Cardiac septum (tissue), 1 donor: ENCODE data around the gene RDM1. TPM values are rescaled to one million over a fixed set of nuclear protein-coding genes. Genes with fewer than 3 reads are reported as not detected.
"Not testable (repeated sequence)": the region's sequence is repeated elsewhere in the genome, so short reads cannot be mapped to it uniquely, and the experiment has no call there.

ENCODE experiments used
- DNase-seq: peaks from one replicate; pipeline ENCODE4 v3.0.0-alpha.2; 2020; ENCODE audit warnings: low spot score
- intact Hi-C: fragments of 100-400 bp; cut with DNase I; formaldehyde crosslinking; loops from one replicate; pipeline ENCODE4 v1.14.0; 2022
- total RNA-seq: library from RNA; stranded (reverse); fragmentation: NEBNext Ultra II Directional; extraction: Animal tissue kit (Norgen Biotek cat#: 25700); gene quantifications from one replicate; pipeline ENCODE4 v1.2.1, GENCODE V29; 2021
- donor health status: DM: no; HTN: no; CAD: no.

The RDM1 gene
- total RNA-seq, 1 donor from 2014 or later: not detected

- no peak for DNase-seq
- intact Hi-C loops: no loop called here
Measured at GRCh38 chr17:35906191-35906925, 24.2 kb downstream of the RDM1 start.

DNA sequence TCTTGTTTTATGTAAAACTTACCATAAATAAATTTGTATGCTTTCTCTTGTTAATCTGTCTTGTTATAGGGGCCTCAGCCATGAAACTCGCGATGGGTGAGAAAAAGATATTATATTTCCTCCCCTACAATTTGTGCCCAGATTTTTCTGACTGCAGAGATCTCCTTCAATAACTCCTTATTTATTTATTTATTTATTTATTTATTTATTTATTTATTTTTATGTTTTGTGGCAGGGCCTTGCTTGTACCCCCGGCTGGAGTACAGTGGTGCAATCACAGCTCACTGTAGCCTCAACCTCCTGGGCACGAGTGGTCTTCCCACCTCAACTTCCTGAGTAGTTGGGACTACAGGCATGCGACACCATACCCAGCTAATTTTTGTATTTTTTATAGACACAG, 27.1 kb downstream of the RDM1 start:
- no peak for DNase-seq
- intact Hi-C loops: no loop called here

DNA sequence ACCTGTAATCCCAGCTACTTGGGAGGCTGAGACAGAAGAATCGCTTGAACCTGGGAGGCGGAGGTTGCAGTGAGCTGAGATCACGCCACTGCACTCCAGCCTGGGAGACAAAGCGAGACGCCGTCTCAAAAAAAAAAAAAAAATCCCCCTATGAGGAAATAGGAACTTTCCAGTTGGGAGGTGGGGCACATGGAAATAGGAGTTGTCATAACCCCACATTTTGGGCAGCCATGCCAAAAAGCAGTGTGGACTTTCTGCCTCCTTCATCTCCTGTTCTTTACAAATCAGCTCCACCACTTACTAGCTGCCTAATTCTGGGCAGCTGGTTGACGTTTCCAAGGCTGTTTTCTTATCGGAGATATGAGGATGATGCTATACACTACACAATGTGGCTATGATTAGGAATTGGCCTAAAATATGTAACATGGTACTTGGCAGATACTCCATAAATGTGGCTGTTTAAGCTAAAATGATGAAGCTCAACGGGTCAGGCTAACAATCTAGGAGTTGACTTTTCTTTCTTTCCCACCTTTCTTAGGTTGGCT, 28.9 kb downstream of the RDM1 start:
- no peak for DNase-seq
- intact Hi-C loops: no loop called here

DNA sequence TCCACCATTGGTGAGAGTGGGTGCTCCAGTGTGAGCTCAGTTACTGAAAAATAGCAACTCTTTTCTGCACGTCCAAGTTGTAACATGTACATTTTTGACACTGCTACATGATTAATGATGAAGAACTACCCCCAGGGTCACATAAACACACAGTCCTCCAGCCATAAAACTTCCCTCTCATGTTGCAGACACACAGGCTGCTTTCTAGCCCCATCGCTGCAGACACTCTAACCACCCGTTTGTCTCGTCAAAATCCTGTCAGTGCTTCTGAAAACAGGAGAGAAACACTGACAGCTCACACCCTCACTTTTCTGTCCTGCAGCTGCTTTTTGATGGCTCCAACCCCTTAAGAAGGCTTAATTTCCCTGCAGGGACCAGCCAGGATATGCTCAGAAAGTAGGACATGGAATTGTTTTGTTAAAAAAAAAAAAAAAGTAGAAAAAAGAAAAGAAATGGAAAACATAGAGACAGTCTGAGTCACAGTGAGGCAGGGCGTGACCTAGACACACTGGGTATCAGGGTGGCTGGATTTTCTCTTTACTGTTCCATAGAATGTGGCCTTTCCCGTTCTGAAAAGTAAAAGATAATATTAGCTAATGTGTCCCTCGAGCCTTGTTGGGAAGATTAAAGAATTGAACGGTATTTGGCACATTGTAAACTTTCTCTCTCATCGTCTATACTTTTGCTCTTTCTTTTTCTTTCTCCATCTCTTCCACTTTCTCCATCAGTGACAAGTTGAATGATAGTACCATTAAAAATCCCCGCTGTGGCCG, 29.7 kb downstream of the RDM1 start:
- intact Hi-C loops: no loop called here
- DNase-seq: no peak

DNA sequence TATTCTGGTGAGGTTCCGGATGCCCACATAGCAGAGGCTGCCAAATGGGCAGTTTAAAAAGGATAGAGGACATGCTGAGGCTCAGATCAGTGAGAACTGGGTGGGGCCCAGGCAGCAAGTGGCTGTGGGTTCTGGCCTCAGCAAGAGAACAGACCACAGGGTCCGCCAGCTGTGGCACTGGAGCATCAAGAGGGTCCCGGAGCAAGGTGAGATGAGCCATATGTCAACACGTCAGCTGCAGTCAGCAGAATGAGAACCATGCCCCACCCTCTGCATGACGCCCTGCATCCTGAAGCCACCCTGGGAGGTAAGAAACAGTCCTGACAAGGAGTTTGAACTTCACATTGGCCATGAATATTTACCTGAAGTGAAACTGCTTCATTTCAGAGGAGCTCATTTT, 30.3 kb downstream of the RDM1 start:
- intact Hi-C loops: no loop called here

GRCh38 chr17:35898283-35899070, 32.1 kb downstream of the RDM1 start:
- intact Hi-C loops: no loop called here
- peak; percentile 14 for DNase-seq

More for the DNA sequence above, 30.3 kb downstream of the RDM1 start:
- DNase-seq: peak; percentile 22

DNA sequence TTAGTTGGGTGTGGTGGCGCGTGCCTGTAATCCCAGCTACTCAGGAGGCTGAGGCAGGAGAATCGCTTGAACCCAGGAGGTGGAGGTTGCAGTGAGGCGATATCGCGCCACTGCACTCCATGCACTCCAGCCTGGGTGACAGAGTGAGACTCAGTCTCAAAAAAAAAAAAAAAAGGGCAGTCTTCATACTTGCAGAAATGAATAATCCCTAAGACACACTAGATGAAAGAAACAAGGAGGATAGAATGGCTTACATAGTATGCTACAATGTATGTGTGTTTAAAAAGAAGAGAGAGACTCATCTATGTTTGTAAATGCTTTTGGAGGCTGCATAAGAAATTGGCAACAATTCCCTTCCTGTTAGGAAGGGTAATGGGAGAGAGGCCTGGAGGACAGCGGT, 32.8 kb downstream of the RDM1 start:
- DNase-seq, intact Hi-C loops: not testable (repeated sequence)

DNA sequence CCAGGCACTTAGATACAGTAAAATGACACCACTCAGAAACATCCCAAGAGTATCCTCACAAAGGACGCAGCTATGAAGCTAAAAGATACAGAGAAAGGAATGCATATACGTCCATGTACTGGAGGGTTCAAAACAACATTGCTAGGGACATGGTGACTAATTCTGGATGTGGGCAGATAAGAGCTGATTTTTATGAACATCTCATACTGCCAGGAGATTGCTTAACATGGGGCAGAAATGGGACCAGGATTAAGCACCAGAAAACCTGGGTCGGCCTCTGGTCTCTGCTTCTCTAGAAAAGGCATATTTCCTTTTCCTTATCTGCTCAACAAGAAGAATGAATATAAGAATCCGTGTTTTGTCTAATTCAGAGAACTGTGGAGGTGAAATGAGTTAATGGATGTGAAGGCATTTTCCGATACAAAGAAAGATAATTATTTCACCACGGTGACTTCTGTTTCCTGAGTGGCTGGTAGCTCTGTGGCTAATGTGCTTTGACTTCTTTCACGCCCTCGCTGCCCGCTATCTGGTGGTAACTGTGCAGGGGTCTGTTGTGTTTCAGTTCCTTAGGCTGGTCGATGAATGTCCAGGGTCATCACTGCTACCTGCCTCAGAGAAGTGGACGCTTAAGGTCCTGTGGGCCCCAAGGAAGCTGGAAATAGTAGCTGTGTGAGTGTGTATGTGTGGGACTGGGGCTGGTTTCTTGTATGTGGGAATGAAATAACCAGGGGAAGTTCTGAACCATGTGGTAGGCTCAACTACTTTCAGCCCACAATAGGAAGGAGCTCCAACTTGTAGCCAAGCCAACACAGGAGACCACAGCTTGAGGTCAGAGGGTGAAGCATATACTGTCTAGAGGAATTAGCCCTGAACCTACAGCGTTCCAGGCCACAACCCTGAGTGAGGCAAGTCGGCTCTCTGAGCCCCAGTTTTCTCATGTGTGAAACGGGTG, 34.7 kb downstream of the RDM1 start:
- intact Hi-C loops: no loop called here
- peak; percentile 12 for DNase-seq

DNA sequence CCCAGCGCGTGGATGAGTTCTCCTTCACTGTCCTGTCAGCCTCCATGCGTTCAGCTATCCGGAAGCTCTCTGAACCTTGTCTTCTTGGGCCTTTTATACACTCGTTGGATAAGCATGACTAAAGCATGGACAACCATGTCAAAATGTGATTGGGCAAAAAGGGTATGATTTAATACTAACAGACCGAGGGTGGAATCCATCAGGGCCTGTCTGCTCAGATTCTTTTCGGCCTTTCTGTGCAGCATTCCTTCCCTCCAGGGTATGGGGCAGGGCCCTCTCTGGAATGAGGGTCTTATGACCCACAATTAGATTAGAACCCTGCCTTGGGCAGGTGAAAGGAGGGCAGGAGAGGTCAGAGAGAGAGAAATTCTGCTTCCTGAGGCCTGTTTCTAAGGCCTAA, 36.4 kb downstream of the RDM1 start:
- intact Hi-C loops: no loop called here

DNA sequence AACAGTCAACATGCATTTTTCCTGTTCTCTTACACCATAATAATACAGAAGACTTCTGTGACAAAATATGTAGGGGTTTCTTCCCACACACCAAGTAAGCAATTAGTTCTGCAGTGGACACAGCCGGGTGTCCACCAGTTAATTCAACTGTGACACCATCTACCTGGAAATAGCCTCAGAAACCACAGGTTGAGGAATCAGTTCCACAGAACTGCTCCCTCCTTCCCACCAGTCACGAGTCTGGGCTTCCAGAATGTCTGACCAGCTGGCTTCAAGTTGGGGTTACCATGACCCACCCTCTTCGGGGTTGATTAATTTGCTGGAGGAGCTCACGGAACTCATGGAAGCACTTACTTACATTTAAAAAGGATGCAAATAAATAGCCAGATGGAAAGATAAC, 36.8 kb downstream of the RDM1 start:
- intact Hi-C loops: no loop called here

More for the DNA sequence above, 36.4 kb downstream of the RDM1 start:
- DNase-seq: peak; percentile 5

DNA sequence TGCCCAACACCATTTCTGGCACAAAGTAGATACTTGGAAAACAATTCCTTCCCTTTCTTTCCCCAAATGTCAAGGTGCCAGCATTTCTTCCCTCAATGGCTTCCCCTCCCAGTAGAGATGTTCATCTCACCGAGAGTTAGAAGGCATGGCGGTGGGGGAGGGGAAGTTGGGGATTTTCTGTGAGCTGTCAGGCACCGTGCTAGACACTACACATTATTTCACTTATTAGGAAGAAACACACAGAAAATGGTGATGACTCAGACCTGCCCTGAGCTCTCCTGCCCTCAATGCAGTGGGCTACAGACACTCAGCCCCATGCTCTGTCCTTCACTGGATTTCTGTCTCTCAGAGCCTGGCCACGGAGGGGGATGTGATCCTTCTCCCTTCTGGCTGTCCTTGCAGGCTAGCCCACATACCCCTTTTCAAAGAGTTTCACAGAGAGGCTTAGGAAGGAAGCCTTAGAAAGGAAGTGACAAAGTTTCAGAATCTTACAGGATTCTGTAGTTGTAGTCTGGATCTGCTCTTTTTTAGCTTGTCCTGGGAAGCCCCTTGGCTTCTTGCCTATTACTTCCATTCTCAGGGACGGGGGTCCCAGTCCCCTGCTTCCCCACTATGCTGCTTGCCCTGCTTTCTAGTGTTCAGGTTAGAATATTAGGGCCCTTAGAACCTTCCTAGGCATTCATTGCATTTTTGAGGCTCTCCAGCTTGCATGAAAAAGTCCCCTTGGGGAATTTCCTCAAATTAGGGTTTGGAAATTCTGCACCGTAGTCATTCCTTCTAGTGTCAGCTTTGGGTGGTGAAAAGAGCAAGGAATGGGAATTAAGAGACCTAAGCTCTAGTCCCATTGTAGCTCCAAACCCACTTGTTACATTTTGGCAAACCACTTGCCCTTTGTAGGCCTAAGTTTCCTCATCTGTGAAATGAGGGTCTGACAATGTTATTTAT, 38.2 kb downstream of the RDM1 start:
- intact Hi-C loops: no loop called here
- peak; percentile 38 for DNase-seq

More for the DNA sequence above, 36.8 kb downstream of the RDM1 start:
- no peak for DNase-seq

GRCh38 chr17:35891269-35891668, 39.3 kb downstream of the RDM1 start:
- intact Hi-C loops: no loop called here
- no peak for DNase-seq

GRCh38 chr17:35890774-35891155, 39.8 kb downstream of the RDM1 start:
- no peak for DNase-seq
- intact Hi-C loops: no loop called here

DNA sequence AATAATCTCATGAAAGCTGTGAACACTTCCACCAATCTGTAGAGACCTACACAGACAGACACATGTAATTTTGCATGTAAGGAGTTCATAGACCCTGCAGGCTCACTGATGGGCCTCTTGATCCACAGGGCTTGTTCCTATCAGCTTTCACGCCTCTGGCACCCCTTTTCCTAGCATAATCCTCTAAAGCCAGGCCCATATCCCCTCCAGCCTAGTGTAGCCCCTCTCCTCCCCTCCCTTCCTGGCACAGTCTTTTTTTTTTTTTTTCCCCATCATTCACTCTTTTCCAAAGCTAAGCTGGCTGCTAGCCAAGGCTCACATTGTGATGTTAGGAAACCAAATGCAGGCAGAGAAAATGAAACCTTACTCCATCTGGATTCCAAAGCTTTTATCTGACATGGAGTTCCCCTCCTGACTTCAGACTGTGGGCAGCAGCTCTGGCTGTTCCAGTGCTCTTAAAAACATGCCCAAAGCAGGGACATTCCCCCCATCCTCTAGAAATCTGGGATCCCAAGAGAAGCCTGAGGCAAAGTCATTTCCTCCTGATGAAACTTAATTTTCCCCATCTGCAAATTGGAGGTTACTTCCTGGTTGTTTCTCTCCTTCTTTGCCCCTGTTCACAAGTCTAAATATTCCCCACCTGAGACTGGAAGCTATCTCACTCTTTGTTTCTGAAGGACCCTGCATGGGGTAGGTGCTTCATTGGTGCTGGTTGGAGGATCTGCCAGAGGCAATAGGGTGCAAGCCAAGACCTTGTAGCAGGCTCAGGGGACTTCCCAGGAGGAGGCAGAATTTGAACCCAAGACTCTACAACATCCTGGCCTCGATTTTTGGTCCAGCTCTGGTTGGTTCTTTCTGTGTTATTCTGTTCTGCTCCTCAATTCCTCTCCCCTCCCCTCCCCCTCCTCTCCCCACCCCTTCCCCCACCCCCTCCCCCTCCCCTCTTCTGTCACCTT, 40.5 kb downstream of the RDM1 start:
- intact Hi-C loops: loop anchor here (10.0 kb wide), 1 partner anchor 55 kb away; the partner anchor contains the start of gene LYZL6
- DNase-seq: no peak

DNA sequence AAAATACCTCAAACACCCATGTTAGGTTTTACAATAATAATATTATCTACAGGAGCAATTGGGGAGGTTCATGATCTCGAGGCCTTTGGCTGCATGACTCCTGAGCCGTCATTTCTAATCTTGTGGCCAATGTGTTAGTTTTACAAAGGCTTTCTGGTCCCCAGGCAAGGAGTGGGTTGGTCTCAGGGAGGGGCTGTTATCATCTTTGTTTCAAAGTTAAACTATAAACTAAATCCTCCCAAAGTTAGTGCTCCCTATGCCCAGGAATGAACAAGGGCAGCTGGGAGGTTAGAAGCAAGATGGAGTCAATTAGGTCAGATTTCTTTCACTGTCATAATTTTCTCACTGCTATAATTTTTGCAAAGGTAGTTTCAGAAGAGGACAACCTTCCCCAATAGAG, 41.3 kb downstream of the RDM1 start:
- intact Hi-C loops: loop anchor here (10.0 kb wide), 1 partner anchor 56 kb away; the partner anchor contains the start of gene LYZL6
- DNase-seq: no peak
